ENCODE data around the gene HDGFL3. TPM values are rescaled to one million over a fixed set of nuclear protein-coding genes. Genes with fewer than 3 reads are reported as not detected.
A peak's percentile ranks its signal among the peaks of the same experiment; 100 is the strongest.

Gene HDGFL3
- total and polyA plus RNA-seq, 9 of the 15 experiments (the other 6 are each of a cell fraction or from before 2014, with no cell fraction given): 6.7 to 42.0 (median 31.4) TPM

DNA sequence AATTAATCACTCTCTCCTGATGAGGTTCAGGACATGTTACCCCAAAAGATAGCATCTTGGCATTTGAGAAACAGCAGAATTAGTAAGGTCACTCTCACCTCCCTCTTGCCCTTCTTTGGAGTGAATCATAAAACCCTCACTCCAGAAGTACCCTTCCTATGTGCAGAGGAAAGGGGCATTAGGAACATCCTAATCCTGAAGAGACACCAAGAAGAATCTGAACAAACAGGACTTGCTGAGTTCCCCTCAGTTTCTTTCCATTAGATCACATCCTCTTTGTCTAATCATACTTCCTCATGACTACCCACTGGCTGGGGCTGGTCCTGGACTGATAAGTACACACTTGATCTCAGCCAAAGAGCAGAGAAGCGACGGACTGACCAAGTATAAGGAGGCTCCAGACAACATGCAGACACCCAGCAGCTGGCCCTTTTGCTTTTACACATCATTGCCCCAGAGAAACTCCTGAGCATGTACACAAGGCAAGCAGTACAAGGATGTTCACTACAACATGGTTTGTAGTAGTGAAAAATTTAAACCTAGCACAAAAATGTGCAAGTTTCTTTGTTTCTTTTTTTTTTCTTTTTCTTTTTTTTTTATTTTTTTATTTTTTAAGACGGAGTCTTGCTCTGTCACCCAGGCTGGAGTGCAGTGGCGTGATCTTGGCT lies 115.2 kb downstream of the HDGFL3 start (continued):
- TF ChIP-seq, protein P1, sequence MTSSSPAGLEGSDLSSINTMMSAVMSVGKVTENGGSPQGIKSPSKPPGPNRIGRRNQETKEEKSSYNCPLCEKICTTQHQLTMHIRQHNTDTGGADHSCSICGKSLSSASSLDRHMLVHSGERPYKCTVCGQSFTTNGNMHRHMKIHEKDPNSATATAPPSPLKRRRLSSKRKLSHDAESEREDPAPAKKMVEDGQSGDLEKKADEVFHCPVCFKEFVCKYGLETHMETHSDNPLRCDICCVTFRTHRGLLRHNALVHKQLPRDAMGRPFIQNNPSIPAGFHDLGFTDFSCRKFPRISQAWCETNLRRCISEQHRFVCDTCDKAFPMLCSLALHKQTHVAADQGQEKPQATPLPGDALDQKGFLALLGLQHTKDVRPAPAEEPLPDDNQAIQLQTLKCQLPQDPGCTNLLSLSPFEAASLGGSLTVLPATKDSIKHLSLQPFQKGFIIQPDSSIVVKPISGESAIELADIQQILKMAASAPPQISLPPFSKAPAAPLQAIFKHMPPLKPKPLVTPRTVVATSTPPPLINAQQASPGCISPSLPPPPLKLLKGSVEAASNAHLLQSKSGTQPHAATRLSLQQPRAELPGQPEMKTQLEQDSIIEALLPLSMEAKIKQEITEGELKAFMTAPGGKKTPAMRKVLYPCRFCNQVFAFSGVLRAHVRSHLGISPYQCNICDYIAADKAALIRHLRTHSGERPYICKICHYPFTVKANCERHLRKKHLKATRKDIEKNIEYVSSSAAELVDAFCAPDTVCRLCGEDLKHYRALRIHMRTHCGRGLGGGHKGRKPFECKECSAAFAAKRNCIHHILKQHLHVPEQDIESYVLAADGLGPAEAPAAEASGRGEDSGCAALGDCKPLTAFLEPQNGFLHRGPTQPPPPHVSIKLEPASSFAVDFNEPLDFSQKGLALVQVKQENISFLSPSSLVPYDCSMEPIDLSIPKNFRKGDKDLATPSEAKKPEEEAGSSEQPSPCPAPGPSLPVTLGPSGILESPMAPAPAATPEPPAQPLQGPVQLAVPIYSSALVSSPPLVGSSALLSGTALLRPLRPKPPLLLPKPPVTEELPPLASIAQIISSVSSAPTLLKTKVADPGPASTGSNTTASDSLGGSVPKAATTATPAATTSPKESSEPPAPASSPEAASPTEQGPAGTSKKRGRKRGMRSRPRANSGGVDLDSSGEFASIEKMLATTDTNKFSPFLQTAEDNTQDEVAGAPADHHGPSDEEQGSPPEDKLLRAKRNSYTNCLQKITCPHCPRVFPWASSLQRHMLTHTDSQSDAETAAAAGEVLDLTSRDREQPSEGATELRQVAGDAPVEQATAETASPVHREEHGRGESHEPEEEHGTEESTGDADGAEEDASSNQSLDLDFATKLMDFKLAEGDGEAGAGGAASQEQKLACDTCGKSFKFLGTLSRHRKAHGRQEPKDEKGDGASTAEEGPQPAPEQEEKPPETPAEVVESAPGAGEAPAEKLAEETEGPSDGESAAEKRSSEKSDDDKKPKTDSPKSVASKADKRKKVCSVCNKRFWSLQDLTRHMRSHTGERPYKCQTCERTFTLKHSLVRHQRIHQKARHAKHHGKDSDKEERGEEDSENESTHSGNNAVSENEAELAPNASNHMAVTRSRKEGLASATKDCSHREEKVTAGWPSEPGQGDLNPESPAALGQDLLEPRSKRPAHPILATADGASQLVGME (CRISPR knock-in tag; IDR thresholded peaks at IDR 0.05): no peak
- TF ChIP-seq CBFA2T2 (conservative IDR thresholded peaks at IDR 0.05) (peak; percentile 91), BRD9 (IDR thresholded peaks at IDR 0.05; ENCODE audit: low read depth, partially characterized antibody) (peak; percentile 25), BHLHE40 (IDR thresholded peaks at IDR 0.05; ENCODE audit: low read length) (peak; percentile 46; the same call in 1 of the 2 replicates), ATF7 (IDR thresholded peaks at IDR 0.05) (peak; percentile 92), SMARCA4 (IDR thresholded peaks at IDR 0.05) (peak; percentile 96), ZBTB11 (CRISPR knock-in tag; IDR thresholded peaks at IDR 0.05) (peak in 1 of 3 experiments; percentile 76; a peak in 2 of 6 replicates), TRIM24 (IDR thresholded peaks at IDR 0.05) (peak; percentile 90 to 91), RBM22 (IDR thresholded peaks at IDR 0.05; ENCODE audit: low read depth, low read length, poor library complexity, severe bottlenecking) (no peak), MYBL2 (IDR thresholded peaks at IDR 0.05; ENCODE audit: low read depth) (no peak), MYBL2 (CRISPR knock-in tag; IDR thresholded peaks at IDR 0.05; ENCODE audit: borderline replicate concordance) (no peak), MAFK (IDR thresholded peaks at IDR 0.05; ENCODE audit: low read length) (peak; percentile 72), ZNF282 (CRISPR knock-in tag; IDR thresholded peaks at IDR 0.05) (no peak), TEAD4 (IDR thresholded peaks at IDR 0.05; ENCODE audit: low read length) (peak; percentile 95), TEAD4 (CRISPR knock-in tag; IDR thresholded peaks at IDR 0.05; ENCODE audit: borderline replicate concordance) (no peak), ZNF717 (CRISPR knock-in tag; IDR thresholded peaks at IDR 0.05) (no peak)
- TF ChIP-seq, protein P2, sequence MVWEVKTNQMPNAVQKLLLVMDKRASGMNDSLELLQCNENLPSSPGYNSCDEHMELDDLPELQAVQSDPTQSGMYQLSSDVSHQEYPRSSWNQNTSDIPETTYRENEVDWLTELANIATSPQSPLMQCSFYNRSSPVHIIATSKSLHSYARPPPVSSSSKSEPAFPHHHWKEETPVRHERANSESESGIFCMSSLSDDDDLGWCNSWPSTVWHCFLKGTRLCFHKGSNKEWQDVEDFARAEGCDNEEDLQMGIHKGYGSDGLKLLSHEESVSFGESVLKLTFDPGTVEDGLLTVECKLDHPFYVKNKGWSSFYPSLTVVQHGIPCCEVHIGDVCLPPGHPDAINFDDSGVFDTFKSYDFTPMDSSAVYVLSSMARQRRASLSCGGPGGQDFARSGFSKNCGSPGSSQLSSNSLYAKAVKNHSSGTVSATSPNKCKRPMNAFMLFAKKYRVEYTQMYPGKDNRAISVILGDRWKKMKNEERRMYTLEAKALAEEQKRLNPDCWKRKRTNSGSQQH (CRISPR knock-in tag; IDR thresholded peaks at IDR 0.05): peak; percentile 22; the same call in 1 of the 2 replicates
